ENCODE results near the gene EFCC1. TPM values are rescaled to one million over a fixed set of nuclear protein-coding genes. Genes with fewer than 3 reads are reported as not detected.

EFCC1 gene
- polyA plus RNA-seq, 1 donor (not counting 4 experiments of a cell fraction or from before 2014, with no cell fraction given), result not detected

- H2AFZ ChIP-seq (ENCODE audit: control insufficient read depth, low read length), result no peak overlapping the region
Observed at GRCh38 chr3:128997486-128998133, 3.5 kb upstream of the EFCC1 start.

GRCh38 chr3:128998561-128998960 lies 2.5 kb upstream of the EFCC1 start:
- H4K20me1 ChIP-seq (ENCODE audit: control insufficient read depth, extremely low read depth, insufficient read depth, low read length), result no peaks in the 10 kb centered on the region
- no peaks in the 10 kb centered on the region for H3K36me3 ChIP-seq (ENCODE audit: control insufficient read depth in 2 of 2, extremely low read depth in 1 of 2, insufficient read depth in 2 of 2, low read length in 2 of 2)
- DNase-seq (ENCODE audit: low read depth, low spot score) (no peak), FAIRE-seq (no peak)
- peaks cover 7% of the 10 kb centered on the region for H3K4me1 ChIP-seq (ENCODE audit: control insufficient read depth, extremely low read depth, insufficient read depth, low read length)
- no peaks in the 10 kb centered on the region for H3K9me1 ChIP-seq (ENCODE audit: control insufficient read depth, extremely low read depth, insufficient read depth, low read length)
- no peak overlapping the region for H3K4me3 ChIP-seq (ENCODE audit: control insufficient read depth in 2 of 3, extremely low read depth in 1 of 3, insufficient read depth in 2 of 3, low read depth in 1 of 3, low read length in 3 of 3)
- TF ChIP-seq EZH2 (IDR thresholded peaks at IDR 0.05; ENCODE audit: low read length), result no peak
- TF ChIP-seq, protein P1, sequence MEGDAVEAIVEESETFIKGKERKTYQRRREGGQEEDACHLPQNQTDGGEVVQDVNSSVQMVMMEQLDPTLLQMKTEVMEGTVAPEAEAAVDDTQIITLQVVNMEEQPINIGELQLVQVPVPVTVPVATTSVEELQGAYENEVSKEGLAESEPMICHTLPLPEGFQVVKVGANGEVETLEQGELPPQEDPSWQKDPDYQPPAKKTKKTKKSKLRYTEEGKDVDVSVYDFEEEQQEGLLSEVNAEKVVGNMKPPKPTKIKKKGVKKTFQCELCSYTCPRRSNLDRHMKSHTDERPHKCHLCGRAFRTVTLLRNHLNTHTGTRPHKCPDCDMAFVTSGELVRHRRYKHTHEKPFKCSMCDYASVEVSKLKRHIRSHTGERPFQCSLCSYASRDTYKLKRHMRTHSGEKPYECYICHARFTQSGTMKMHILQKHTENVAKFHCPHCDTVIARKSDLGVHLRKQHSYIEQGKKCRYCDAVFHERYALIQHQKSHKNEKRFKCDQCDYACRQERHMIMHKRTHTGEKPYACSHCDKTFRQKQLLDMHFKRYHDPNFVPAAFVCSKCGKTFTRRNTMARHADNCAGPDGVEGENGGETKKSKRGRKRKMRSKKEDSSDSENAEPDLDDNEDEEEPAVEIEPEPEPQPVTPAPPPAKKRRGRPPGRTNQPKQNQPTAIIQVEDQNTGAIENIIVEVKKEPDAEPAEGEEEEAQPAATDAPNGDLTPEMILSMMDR (optimal IDR thresholded peaks at IDR 0.05 in 1 of 3, IDR thresholded peaks at IDR 0.05 in 1 of 3, conservative IDR thresholded peaks at IDR 0.05 in 1 of 3; ENCODE audit: extremely low read depth in 1 of 3, insufficient read depth in 2 of 3, low read length in 3 of 3), result no peak
- H3K27ac ChIP-seq (ENCODE audit: control insufficient read depth, insufficient read depth, low read length), result no peak overlapping the region
- H2AFZ ChIP-seq (ENCODE audit: control insufficient read depth, low read length), result no peak overlapping the region
- H3K79me2 ChIP-seq (ENCODE audit: control insufficient read depth, insufficient read depth, low read length), result no peaks in the 10 kb centered on the region
- no peak overlapping the region for H3K9ac ChIP-seq (ENCODE audit: control insufficient read depth, extremely low read depth, insufficient read depth, low read length)
- dilution Hi-C loops (cut with MboI; ENCODE audit: extremely low pct_ligation_motif_present, low sequenced_read_pairs), result no loop called here
- H3K27me3 ChIP-seq (ENCODE audit: control insufficient read depth, extremely low read depth, insufficient read depth, low read length), result peaks cover 53% of the 10 kb centered on the region
- no peaks in the 10 kb centered on the region for H3K9me3 ChIP-seq (ENCODE audit: control insufficient read depth, low read depth, low read length)
- H3K4me2 ChIP-seq (ENCODE audit: control insufficient read depth, extremely low read depth, insufficient read depth, low read depth, low read length), result no peak overlapping the region

More at GRCh38 chr3:128997486-128998133, 3.5 kb upstream of the EFCC1 start:
- Histone ChIP-seq H4K20me1 (ENCODE audit: control insufficient read depth, extremely low read depth, insufficient read depth, low read length) (no peaks in the 10 kb centered on the region), H3K9ac (ENCODE audit: control insufficient read depth, extremely low read depth, insufficient read depth, low read length) (no peak overlapping the region), H3K4me2 (ENCODE audit: control insufficient read depth, extremely low read depth, insufficient read depth, low read depth, low read length) (no peak overlapping the region), H3K9me1 (ENCODE audit: control insufficient read depth, extremely low read depth, insufficient read depth, low read length) (no peaks in the 10 kb centered on the region), H3K4me3 (ENCODE audit: control insufficient read depth in 2 of 3, extremely low read depth in 1 of 3, insufficient read depth in 2 of 3, low read depth in 1 of 3, low read length in 3 of 3) (no peak overlapping the region), H3K36me3 (ENCODE audit: control insufficient read depth in 2 of 2, extremely low read depth in 1 of 2, insufficient read depth in 2 of 2, low read length in 2 of 2) (no peaks in the 10 kb centered on the region), H3K27ac (ENCODE audit: control insufficient read depth, insufficient read depth, low read length) (no peak overlapping the region), H3K9me3 (ENCODE audit: control insufficient read depth, low read depth, low read length) (no peaks in the 10 kb centered on the region), H3K79me2 (ENCODE audit: control insufficient read depth, insufficient read depth, low read length) (no peaks in the 10 kb centered on the region), H3K4me1 (ENCODE audit: control insufficient read depth, extremely low read depth, insufficient read depth, low read length) (peaks cover 16% of the 10 kb centered on the region), H3K27me3 (ENCODE audit: control insufficient read depth, extremely low read depth, insufficient read depth, low read length) (peaks cover 43% of the 10 kb centered on the region)
- TF ChIP-seq, protein P1 (optimal IDR thresholded peaks at IDR 0.05 in 1 of 3, IDR thresholded peaks at IDR 0.05 in 1 of 3, conservative IDR thresholded peaks at IDR 0.05 in 1 of 3; ENCODE audit: extremely low read depth in 1 of 3, insufficient read depth in 2 of 3, low read length in 3 of 3), result no peak
- no peak for TF ChIP-seq EZH2 (IDR thresholded peaks at IDR 0.05; ENCODE audit: low read length)
- no peak for DNase-seq (ENCODE audit: low read depth, low spot score)
- dilution Hi-C loops (cut with MboI; ENCODE audit: extremely low pct_ligation_motif_present, low sequenced_read_pairs), result no loop called here
- FAIRE-seq, result no peak
